Right forelimb (tissue), 1 donor: ENCODE measurements around the gene SYT3.

Experiments used
- DNase-seq: peaks from one replicate; pipeline ENCODE4 v3.0.0-alpha.2; 2018

Gene SYT3, protein sequence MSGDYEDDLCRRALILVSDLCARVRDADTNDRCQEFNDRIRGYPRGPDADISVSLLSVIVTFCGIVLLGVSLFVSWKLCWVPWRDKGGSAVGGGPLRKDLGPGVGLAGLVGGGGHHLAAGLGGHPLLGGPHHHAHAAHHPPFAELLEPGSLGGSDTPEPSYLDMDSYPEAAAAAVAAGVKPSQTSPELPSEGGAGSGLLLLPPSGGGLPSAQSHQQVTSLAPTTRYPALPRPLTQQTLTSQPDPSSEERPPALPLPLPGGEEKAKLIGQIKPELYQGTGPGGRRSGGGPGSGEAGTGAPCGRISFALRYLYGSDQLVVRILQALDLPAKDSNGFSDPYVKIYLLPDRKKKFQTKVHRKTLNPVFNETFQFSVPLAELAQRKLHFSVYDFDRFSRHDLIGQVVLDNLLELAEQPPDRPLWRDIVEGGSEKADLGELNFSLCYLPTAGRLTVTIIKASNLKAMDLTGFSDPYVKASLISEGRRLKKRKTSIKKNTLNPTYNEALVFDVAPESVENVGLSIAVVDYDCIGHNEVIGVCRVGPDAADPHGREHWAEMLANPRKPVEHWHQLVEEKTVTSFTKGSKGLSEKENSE

GRCh38 chr19:50639121-50640112, at the start of gene SYT3:
Gene SYT3 (minus strand): TSS chr19:50639881. CDS start chr19:50637411, 2,470 bp downstream.
- no peak for DNase-seq

DNA sequence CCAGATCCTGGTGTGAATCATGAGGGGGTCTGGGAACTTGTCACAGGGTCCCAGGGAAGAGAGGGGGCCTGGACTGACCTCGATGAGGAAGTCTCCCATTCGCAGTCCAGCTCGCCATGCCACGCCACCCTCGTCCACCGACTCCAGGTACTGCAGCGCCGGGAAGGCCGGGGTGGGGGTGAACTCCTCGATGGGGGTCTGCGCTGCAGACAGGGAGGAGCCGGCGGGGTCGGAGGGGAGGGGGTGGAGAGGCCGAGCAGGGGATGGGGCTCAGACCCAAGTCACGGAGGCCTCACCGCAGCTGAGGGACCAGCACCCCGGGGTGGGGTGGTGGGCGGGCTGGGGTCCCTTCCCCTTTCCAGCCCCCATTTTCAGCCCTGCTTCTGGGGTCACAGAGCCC, 49.1 kb upstream of the SYT3 start:
- DNase-seq, result no peak

DNA sequence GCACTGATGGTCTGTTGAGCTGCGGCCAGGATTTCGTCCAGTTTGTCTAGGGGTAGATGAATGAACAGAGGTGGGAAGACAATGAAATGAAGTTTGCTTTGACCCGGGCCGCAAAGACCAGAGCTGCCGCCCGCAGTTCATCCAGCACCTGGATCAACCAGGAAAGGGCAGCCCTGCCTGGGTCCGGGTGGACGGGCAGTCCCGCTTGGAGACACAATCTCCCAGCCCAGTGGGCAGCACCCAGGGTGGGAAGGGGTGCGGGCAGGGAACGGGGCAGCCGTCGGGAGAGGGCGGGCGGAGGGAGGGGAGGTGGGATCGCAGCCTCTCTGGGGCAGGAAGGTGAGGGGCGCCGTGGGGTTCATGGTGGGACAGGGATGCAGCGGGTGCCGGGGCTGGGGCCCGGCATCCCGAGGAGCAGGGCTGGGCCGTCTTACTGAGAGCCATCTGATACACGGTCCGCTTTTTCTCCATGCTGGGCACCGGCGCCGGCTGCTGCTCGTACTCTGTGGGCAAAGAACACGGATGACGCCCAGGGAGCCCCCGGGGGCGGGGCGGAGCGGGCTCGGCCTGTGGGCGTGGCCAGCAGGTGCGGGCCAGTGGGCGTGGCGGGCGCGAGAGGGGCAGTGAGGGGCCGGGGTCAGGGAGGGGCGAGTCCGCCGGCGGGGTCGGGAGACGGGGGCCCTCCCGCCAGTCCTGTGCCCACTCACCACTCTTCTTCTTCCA, 46.8 kb upstream of the SYT3 start:
- DNase-seq, result no peak

DNA sequence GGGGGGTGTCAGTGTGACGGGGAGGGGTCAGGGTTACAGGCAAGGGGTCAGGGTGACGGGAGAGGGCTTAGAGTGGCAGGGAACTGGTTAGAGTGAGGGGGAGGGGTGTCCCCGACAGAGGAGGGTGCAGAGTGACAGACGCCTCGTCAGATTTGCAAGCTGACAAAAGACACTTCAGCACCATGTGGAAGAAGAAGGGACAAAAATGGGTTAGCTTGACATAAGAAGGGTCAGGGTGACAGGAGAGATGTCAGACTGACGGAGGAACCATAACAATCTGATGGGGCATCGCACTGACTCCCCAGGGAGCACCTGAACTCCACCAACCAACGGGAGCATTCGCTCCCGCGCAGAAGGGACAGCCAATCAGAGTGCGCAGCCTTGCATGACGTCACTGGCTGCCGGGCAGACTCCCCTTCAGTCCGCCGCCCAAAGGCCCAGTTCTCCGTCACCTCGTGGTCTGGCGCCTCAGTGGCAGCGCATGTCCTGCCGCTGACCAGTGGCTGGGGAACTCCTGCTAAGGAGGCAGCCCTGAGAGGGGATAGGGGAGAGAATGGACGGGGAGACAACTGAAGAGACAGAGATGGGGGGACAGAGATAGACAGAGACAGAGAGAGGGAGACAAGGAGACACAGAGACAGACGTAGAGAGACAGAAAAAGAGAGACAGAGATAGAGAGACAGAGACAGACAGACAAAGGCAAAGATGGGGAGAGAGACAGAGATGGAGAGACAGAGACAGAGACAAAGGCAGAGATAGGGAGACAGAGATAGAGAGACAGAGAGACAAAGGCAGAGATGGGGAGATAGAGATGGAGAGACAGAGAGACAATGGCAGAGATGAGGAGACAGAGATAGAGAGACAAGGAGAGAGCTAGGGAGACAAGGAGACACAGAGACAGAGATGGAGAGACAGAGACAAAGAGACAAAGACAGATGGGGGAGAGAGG, 39.8 kb upstream of the SYT3 start:
- DNase-seq, result peak; percentile 85

GRCh38 chr19:50678323-50678722, 38.6 kb upstream of the SYT3 start:
- no peak for DNase-seq

- DNase-seq, result no peak
Measured at GRCh38 chr19:50677636-50678035, 38.0 kb upstream of the SYT3 start.

GRCh38 chr19:50676625-50677197, 37.0 kb upstream of the SYT3 start:
- DNase-seq, result no peak

DNA sequence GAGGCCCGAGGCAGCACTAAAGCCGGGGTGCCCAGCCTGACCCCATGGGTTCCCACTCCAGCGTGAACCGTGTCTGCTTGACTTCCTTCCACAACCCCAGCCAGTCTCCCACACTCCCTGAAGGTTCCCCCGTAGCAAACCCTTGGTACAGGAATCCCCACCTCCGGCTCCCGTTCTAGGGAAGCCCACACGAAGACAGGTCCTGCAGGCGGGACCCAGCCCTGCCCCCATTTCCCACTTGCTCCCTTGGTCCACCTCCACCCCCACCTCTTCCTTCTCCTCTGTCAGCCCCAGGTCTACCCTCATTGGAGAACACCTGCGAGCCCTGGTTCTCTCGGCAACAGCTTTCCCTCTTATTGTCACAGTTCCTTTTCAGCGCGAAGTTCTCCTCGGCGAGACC, 33.4 kb upstream of the SYT3 start:
- DNase-seq, result no peak

DNA sequence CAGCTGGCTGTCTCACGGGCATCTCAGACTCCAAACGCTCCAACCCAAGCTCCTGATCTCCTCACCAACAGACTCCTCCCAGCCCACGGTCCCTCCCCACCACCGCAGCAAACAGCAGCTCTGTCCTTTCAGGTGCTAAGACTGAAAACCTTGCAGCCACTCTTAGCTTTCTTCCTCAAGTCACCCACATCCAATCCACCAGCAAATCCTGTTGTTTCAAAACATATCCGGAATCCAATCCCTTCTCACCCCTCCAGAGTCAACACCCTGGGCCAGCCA, 30.4 kb upstream of the SYT3 start:
- no peak for DNase-seq

DNA sequence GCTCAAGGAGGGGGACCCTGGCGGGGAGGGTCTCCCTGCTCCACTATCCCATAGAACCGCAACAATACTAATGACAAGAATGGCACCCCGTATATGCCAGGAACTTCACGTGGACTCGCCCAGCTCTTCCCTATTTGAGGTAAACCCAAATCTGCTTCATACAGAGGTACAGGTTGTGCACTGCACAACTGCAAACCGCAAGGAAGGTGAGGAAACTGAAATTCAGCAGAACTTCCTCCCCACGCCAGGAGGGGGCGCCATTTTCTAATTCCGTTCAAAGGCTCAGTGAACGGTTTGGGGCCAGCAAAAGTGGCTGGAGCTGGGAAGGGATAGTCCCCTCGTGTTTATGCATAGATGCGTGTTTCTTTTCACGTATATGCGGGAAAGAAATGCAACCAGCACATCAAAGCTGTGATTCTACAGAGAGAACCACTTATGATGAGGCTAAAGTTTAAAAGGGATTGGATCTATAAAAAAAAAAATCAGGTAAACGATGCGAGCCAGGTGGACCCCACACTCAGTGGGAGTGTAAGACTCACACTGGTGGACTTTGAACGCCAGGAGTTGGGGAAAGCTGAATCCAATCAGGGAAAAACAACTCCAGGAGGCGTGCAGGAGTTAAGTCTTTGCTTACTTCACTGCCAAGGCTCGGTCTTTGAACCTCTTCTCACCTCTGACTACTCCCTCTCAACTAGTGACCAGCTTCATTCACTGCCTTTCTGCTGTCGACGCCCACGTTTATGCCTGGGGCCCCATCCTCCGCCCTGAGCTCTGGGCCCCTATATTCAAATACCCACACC, 29.8 kb upstream of the SYT3 start:
- no peak for DNase-seq

DNA sequence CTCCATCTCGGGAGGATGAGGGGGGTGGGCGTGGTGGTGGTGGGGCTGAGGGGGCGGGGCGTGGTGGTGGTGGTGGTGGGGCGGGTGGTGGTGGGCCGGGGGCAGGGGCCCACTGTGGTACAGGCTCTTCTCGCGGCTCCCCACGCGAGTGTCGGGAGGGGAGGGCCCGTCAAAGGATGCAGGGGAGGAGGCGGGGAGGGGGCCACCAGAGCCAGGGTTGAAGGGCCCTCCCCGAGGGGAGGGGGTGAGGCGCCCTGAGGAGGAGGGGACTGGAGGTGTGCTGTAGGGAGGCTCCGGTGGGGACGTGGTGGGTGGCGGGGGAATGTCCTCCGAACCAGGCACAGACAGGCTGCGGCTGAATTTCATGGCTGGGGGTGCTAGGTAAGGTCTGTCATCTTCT, 29.2 kb upstream of the SYT3 start:
- no peak for DNase-seq

DNA sequence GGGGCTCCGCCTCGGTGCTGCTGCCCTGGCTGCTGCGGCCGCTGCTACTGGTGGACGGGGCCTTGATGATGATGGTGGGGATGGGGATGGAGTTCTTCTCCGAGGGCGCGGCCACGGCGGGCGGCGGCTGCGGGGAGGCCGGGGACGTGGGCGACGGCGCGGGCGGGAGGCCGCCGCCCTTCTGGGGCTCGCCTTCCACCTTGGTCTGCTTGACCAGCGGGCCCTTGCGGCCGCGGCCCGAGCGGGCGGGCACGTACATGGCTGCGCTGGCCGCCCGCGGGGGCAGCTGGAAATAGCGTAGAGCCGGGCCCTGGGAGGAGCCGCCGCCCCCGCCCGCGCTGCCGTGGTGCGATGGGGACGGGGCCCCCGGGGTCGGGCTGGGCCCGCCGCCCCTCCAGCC, 28.7 kb upstream of the SYT3 start:
- DNase-seq, result no peak

DNA sequence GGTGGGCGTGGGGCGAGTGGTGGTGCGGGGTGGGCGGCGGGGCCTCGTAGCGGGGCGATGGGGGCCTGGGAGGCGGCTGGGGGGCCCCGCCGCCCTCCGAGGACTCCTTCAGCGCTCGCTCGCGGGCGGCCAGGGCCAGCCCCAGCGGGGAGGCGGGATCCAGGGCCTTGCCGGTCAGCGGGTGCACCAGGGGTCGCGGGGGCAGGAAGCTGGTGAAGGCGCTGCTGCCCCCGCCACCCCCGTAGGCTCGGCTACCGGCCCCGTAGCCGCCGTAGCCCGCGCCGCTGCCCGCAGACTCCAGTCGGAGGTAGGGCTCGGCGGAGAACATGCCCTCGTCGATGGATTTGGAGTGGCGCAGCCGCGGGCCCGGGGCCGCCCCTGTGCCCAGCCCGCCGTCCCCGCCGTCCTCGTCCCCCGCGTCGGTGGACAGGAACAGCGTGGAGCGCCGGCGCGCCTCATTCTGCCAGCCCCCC, 28.1 kb upstream of the SYT3 start:
- no peak for DNase-seq

- no peak for DNase-seq
Measured at GRCh38 chr19:50667177-50667758, 27.6 kb upstream of the SYT3 start.

DNA sequence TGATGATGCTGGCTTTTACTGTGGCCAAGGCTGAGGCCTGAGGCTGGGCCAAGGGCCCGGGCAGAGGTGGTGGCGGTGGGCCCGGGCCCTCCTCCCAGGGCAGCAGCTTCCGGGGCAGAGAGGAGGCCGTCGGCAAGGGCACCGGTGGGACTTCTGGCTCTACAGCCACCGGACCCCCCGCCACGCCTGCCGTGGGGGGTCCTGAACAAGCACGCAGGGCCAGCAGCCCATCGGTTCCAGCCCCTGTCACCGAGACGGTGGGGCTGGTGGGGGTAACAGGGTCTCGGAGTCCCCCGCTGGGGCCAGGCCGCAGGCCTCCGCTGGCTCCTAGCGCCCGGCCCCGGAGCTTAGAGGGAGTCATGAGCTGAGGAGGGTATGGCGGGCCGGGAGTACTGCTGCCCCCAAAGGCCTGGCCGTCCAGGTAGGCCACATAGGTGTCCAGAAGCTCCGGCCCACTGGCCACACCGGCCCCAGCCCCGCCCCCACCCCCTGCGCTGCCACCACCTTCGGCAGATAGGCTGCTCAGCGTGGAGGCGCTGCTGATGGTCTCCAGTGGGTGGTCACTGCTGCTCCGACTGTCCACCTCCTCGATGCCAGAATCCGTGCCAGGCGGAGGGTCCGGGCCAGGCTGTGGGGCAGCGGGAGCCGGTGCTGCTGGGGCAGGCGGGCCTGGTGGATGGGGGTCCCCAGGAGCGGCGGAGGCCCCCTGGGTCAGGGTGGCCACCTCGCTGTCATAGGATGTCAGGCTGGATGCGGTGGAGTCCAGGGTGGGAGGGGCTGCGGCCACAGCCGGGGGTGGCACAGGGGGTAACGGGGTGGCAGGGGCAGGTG, 26.9 kb upstream of the SYT3 start:
- DNase-seq, result no peak

DNA sequence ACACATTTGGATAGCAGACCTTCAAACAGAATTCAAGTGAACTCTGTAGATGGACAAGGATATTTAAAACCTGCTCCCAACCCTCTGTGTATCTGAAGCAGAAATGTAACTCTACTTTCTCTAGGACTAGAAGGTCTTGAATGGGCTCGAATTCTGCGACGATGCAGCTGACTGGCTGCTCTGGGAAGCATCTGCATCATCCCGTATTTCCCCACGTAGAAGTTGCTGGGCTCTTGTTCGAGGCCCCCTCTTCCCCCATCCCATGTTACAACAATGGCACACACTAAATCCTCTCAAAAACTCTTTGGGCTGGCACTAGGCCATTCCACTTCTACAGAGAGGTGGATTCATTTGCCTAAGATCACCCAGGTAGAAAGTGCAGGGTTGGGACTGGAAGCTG, 24.5 kb upstream of the SYT3 start:
- DNase-seq, result no peak

GRCh38 chr19:50663482-50663790, 23.8 kb upstream of the SYT3 start:
- no peak for DNase-seq

- DNase-seq, result no peak
Measured at GRCh38 chr19:50662651-50663481, 23.2 kb upstream of the SYT3 start.
